Heart right ventricle (tissue), 16 donors: ENCODE results near the gene CFHR3. TPM values are rescaled to one million over a fixed set of nuclear protein-coding genes. Genes with fewer than 3 reads are reported as not detected.

Source experiments
- ATAC-seq, 8 donors: fragments of 200-7000 bp; cut with Tn5 transposase; one replicate each; pipeline ENCODE4 v1.9.1; 2020; ENCODE audit warnings: mild to moderate bottlenecking in 8 of 8, moderate library complexity in 8 of 8, moderate number of reproducible peaks in 1 of 8
- DNase-seq, 2 donors: peaks; one replicate each; pipeline ENCODE4 v3.0.0-alpha.2; 2020
- H3K27ac ChIP-seq, 10 donors: fragments of 200-600 bp; sonication (generic) in 2 of 10; one replicate each; pipeline versions ENCODE4 v1.5.0 to v1.8.0; 2020 to 2022; ENCODE audit warnings: mild to moderate bottlenecking in 3 of 10
- H3K27me3 ChIP-seq, 7 donors: fragments of 200-600 bp; one replicate each; pipeline ENCODE4 v1.8.0; 2021 to 2022; ENCODE audit warnings: mild to moderate bottlenecking in 2 of 7
- H3K36me3 ChIP-seq, 9 donors: fragments of 200-600 bp; sonication (generic) in 1 of 9; one replicate each; pipeline versions ENCODE4 v1.5.0 to v1.8.0; 2020 to 2022; ENCODE audit warnings: mild to moderate bottlenecking in 2 of 9
- H3K4me1 ChIP-seq, 9 donors: fragments of 200-600 bp; sonication (generic) in 1 of 9; one replicate each; pipeline versions ENCODE4 v1.5.0 to v1.8.0; 2020 to 2022; ENCODE audit warnings: mild to moderate bottlenecking in 4 of 9
- H3K4me3 ChIP-seq, 10 donors: fragments of 200-600 bp; sonication (generic) in 2 of 10; one replicate each; pipeline versions ENCODE4 v1.5.0 to v1.8.0; 2020 to 2022; ENCODE audit warnings: mild to moderate bottlenecking in 7 of 10, moderate library complexity in 2 of 10
- H3K9me3 ChIP-seq, 11 donors: fragments of 200-600 bp in 10 of 11; sonication (generic) in 2 of 11; one replicate each; pipeline versions ENCODE4 v1.5.0 to v1.8.0; 2013 to 2022; ENCODE audit warnings: mild to moderate bottlenecking in 2 of 11, control low read depth in 1 of 11, moderate library complexity in 1 of 11
- CTCF ChIP-seq, 9 donors: fragments of 200-600 bp; sonication (generic) in 2 of 9; IDR thresholded peaks; one replicate each; pipeline versions ENCODE4 v1.5.0 to v1.8.0; 2021 to 2022; ENCODE audit warnings: antibody characterized with exemption in 9 of 9, mild to moderate bottlenecking in 5 of 9, moderate library complexity in 1 of 9
- WGBS, 2 donors: extraction: QIAGEN DNeasy Blood & Tissue Kit; methylation state at CpG; one replicate each; pipeline ENCODE4 v1.1.7; 2013; ENCODE audit warnings: inconsistent platforms in 1 of 2; 5-methylcytosine and 5-hydroxymethylcytosine counted together
- intact Hi-C, 10 donors: fragments of 100-400 bp; cut with DNase I; formaldehyde crosslinking; loops; one replicate each; pipeline versions ENCODE4 v1.11.1 to v1.14.2; 2022
- long read RNA-seq, 3 donors: library from polyadenylated mRNA; unstranded; transcript quantifications; one replicate each; pipeline ENCODE4 v2.0.0, GENCODE V29; 2020 to 2021
- polyA plus RNA-seq, 2 donors: library from polyadenylated mRNA; stranded (reverse); fragments of 200-250 nt; gene quantifications; one replicate each; pipeline ENCODE4 v1.2.3, GENCODE V29; 2013
- total RNA-seq, 10 donors: library from RNA; stranded (reverse); fragmentation: NEBNext Ultra II Directional in 3 of 10; extraction: Animal tissue kit (Norgen Biotek cat#: 25700) in 3 of 10; gene quantifications; one replicate each; pipeline versions ENCODE4 v1.2.1 to v1.2.4, GENCODE V29; 2021 to 2023
- donor health status: Arrhythmogenic right ventricular cardiomyopathy.
- donor health status: ischemic (EF 13 %, LVEDD 7.1; RV severe dilation, severe dysfunction).
- donor health status: healthy with polysubstance abuse.
- donor health status: DM: no; HTN: yes; CAD: no.
- donor health status: DM: no; HTN: no; CAD: no.
- donor health status: ischemic (EF 25% LVEDD 6.9; RV normal size, moderate dysfunction).
- donor health status: ischemic (EF 25% LVEDD 5.7; RV mildly dilated, moderate dysfunction).
- donor health status: healthy.
- donor health status: DM: yes; HTN: yes; CAD: no.
- donor health status: Ischemic cardiomyopathy.
- donor health status: ischemic (EF 35%, LVEDD 5.7; RV mildly dilated, moderate dysfunction).
- donor health status: nonischemic (EF 11% LVEDD 7.7; RV severe dilation, severe dysfunction).
- donor health status: DM: yes; HTN: yes; CAD: no.
- donor health status: PGD.
- donor health status: ischemic (EF 29% LVEDD 5.4; RV normal size, mild dysfunction).
- donor health status: nonischemic (EF 23%, LVEDD 6.1; RV moderate dilation, normal function).

CFHR3 gene
- total RNA-seq (under 1 TPM in 2 of 10 donors, not detected in 8; 0.19 to 0.20 TPM), polyA plus RNA-seq (under 1 TPM in 1 of 2 donors, not detected in 1; 0.73 TPM)
- long read RNA-seq, donor 1 = 0 reads
- long read RNA-seq, donor 2 = 0 reads
- long read RNA-seq, donor 3 = 0 reads

GRCh38 chr1:196774603-196775002 is at the start of gene CFHR3:
Gene CFHR3, plus strand, starts transcription at chr1:196774840. Its CDS starts 47 bp downstream, at chr1:196774887.
- intact Hi-C loops = no loop called here
- Histone ChIP-seq H3K9me3 (no peaks in the 10 kb centered on the region), H3K4me1 (no peaks in the 10 kb centered on the region), H3K27ac (no peak within 1 kb of the TSS), H3K27me3 (no peaks in the 10 kb centered on the region), H3K4me3 (no peak within 1 kb of the TSS), H3K36me3 (no peaks in the 10 kb centered on the region)
- no peak for DNase-seq
- ATAC-seq = no peak
- TF ChIP-seq CTCF (IDR thresholded peaks at IDR 0.05) = no peak

- ATAC-seq (no peak), DNase-seq (no peak)
- peaks cover 0 to 20% (median 3%) of the 10 kb centered on the region in 11 donors for H3K9me3 ChIP-seq
- H3K36me3 ChIP-seq = peaks cover 0 to 17% (median 0%) of the 10 kb centered on the region in 9 donors
- intact Hi-C loops = no loop called here
- 92 to 97% methylated on average over 2 of the region's 2 CpGs for WGBS, 2 donors
- H3K27me3 ChIP-seq = no peaks in the 10 kb centered on the region
- TF ChIP-seq CTCF (IDR thresholded peaks at IDR 0.05) = no peak
- H3K4me1 ChIP-seq = no peaks in the 10 kb centered on the region
- H3K27ac ChIP-seq = no peak overlapping the region
- H3K4me3 ChIP-seq = no peak overlapping the region
These were observed 42.1 kb upstream of the CFHR3 start for GRCh38 chr1:196732526-196732925.

- H3K9me3 ChIP-seq = peaks cover 0 to 25% (median 6%) of the 10 kb centered on the region in 11 donors
- WGBS, 2 donors = 83 to 90% methylated on average over 11 of the region's 11 CpGs
- H3K4me3 ChIP-seq = no peak overlapping the region
- DNase-seq (no peak), ATAC-seq (no peak)
- no peak overlapping the region for H3K27ac ChIP-seq
- intact Hi-C loops = no loop called here
- no peaks in the 10 kb centered on the region for H3K27me3 ChIP-seq
- peaks cover 0 to 25% (median 0%) of the 10 kb centered on the region in 9 donors for H3K36me3 ChIP-seq
- no peak for TF ChIP-seq CTCF (IDR thresholded peaks at IDR 0.05)
- no peaks in the 10 kb centered on the region for H3K4me1 ChIP-seq
These were observed 41.3 kb upstream of the CFHR3 start for GRCh38 chr1:196733091-196733970.

GRCh38 chr1:196734006-196734405 is 40.6 kb upstream of the CFHR3 start:
- Histone ChIP-seq H3K4me1 (no peaks in the 10 kb centered on the region), H3K27me3 (no peaks in the 10 kb centered on the region), H3K9me3 (peaks cover 0 to 32% (median 7%) of the 10 kb centered on the region in 11 donors), H3K36me3 (peaks cover 0 to 31% (median 0%) of the 10 kb centered on the region in 9 donors), H3K4me3 (no peak overlapping the region), H3K27ac (no peak overlapping the region)
- intact Hi-C loops = no loop called here
- DNase-seq = no peak
- no peak for TF ChIP-seq CTCF (IDR thresholded peaks at IDR 0.05)
- no peak for ATAC-seq
